SK-N-SH (cell line): Measurements from ENCODE around the gene DCAF8.

Experiments used
- CTCF ChIP-seq: fragments of 200-600 bp; sonication (generic); IDR thresholded peaks from 2 replicates; pipeline ENCODE4 v1.6.1; 2017; ENCODE audit warnings: antibody characterized with exemption, mild to moderate bottlenecking, moderate library complexity
- EP300 ChIP-seq, 2 experiments: IDR thresholded peaks; 2 replicates each; pipeline versions ENCODE4 v1.4.0 to v1.6.1; 2012; ENCODE audit warnings: borderline replicate concordance in 1 of 2, low read depth in 1 of 2, low read length in 1 of 2
- EZH2phosphoT487 ChIP-seq: fragments of 200-600 bp; sonication (generic); IDR thresholded peaks from 2 replicates; pipeline ENCODE4 v1.6.1; 2017; ENCODE audit warnings: low read depth, mixed run types, mild to moderate bottlenecking, antibody characterized with exemption, moderate library complexity, borderline replicate concordance
- GABPA ChIP-seq: IDR thresholded peaks from 2 replicates; pipeline ENCODE4 v1.4.0; 2012; ENCODE audit warnings: low read depth, mild to moderate bottlenecking
- NFIC ChIP-seq: IDR thresholded peaks from 2 replicates; pipeline ENCODE4 v1.4.0; 2012; ENCODE audit warnings: borderline replicate concordance
- POLR2AphosphoS5 ChIP-seq: IDR thresholded peaks from 2 replicates; pipeline ENCODE4 v1.6.1; 2012; ENCODE audit warnings: low read depth, low read length
- REST ChIP-seq: IDR thresholded peaks from 2 replicates; pipeline ENCODE4 v1.6.1; 2012; ENCODE audit warnings: mild to moderate bottlenecking, low read depth, low read length, moderate library complexity
- RXRA ChIP-seq: IDR thresholded peaks from 2 replicates; pipeline ENCODE4 v1.4.0; 2012; ENCODE audit warnings: low read depth, mild to moderate bottlenecking, borderline replicate concordance
- SMC3 ChIP-seq: IDR thresholded peaks from 2 replicates; pipeline ENCODE4 v1.6.1; 2012; ENCODE audit warnings: low read depth, low read length, improper control_type of control experiment
- TAF1 ChIP-seq: IDR thresholded peaks from 2 replicates; pipeline ENCODE4 v1.6.1; 2012; ENCODE audit warnings: low read depth, mild to moderate bottlenecking, low read length, moderate library complexity, borderline replicate concordance

- no peak for TF ChIP-seq TAF1
- TF ChIP-seq CTCF: no peak
- no peak for TF ChIP-seq EP300 (IDR thresholded peaks at IDR 0.05; ENCODE audit: borderline replicate concordance in 1 of 2, low read depth in 1 of 2, low read length in 1 of 2)
- TF ChIP-seq RXRA: no peak
- TF ChIP-seq EZH2phosphoT487: no peak
- TF ChIP-seq SMC3: no peak
- no peak for TF ChIP-seq REST
- TF ChIP-seq GABPA: no peak
- TF ChIP-seq POLR2AphosphoS5: no peak
- no peak for TF ChIP-seq NFIC
Measured at GRCh38 chr1:160168609-160169369, 93.6 kb downstream of the DCAF8 start.
